ENCODE measurements around the gene LTBP1.

DNA sequence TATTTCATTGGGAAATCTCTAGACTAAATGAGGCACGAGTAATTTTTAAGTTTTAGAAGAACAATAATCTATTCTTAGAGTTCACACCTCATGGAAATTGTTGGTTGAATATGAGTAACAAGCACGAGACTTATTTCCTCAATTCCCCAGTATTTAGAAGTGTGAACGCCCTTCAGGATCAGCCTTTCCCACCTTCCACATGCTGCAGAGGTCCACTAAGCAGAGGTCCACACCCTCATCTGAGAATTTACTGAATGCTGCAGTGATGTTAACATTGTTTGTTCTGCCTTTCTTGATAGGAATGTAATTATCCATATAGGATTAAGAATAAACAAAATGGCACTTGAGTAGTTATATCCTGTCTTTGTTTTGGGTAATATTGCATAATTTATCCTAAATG lies 41.8 kb downstream of the LTBP1 start:
- TF ChIP-seq EZH2 (IDR thresholded peaks at IDR 0.05; ENCODE audit: insufficient read depth, low read length), result no peak
- TF ChIP-seq, protein P1, sequence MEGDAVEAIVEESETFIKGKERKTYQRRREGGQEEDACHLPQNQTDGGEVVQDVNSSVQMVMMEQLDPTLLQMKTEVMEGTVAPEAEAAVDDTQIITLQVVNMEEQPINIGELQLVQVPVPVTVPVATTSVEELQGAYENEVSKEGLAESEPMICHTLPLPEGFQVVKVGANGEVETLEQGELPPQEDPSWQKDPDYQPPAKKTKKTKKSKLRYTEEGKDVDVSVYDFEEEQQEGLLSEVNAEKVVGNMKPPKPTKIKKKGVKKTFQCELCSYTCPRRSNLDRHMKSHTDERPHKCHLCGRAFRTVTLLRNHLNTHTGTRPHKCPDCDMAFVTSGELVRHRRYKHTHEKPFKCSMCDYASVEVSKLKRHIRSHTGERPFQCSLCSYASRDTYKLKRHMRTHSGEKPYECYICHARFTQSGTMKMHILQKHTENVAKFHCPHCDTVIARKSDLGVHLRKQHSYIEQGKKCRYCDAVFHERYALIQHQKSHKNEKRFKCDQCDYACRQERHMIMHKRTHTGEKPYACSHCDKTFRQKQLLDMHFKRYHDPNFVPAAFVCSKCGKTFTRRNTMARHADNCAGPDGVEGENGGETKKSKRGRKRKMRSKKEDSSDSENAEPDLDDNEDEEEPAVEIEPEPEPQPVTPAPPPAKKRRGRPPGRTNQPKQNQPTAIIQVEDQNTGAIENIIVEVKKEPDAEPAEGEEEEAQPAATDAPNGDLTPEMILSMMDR (IDR thresholded peaks at IDR 0.05; ENCODE audit: insufficient read depth, low read depth, low read length), result no peak

All from astrocyte (in vitro differentiated cells and primary cell).